ENCODE results near the gene PPIA.
A peak's percentile ranks its signal among the peaks of the same experiment; 100 is the strongest.

Gene PPIA

DNA sequence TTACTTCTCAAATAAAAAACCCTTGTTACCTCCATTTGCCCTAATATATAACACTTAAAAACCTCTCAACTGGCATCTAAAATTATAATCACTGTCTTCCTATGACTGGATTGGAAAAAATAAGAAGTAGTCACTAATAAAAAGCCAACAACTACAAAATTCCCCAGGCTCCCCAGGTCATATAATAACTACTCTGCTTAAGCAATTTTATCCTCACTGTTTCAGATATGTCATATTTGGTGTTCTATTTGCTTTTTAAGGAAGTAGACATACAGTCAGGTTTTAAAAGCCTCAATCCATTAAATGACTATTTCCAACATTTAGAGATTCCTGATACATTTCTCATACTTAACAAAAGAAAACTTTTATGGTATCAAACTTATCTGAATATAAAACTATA, 49.0 kb downstream of the PPIA start:
- TF ChIP-seq, protein P1, sequence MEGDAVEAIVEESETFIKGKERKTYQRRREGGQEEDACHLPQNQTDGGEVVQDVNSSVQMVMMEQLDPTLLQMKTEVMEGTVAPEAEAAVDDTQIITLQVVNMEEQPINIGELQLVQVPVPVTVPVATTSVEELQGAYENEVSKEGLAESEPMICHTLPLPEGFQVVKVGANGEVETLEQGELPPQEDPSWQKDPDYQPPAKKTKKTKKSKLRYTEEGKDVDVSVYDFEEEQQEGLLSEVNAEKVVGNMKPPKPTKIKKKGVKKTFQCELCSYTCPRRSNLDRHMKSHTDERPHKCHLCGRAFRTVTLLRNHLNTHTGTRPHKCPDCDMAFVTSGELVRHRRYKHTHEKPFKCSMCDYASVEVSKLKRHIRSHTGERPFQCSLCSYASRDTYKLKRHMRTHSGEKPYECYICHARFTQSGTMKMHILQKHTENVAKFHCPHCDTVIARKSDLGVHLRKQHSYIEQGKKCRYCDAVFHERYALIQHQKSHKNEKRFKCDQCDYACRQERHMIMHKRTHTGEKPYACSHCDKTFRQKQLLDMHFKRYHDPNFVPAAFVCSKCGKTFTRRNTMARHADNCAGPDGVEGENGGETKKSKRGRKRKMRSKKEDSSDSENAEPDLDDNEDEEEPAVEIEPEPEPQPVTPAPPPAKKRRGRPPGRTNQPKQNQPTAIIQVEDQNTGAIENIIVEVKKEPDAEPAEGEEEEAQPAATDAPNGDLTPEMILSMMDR (IDR thresholded peaks at IDR 0.05; ENCODE audit: low read depth, low read length), result no peak
- H3K4me3 ChIP-seq (ENCODE audit: low read depth, low read length), result no peak overlapping the region

DNA sequence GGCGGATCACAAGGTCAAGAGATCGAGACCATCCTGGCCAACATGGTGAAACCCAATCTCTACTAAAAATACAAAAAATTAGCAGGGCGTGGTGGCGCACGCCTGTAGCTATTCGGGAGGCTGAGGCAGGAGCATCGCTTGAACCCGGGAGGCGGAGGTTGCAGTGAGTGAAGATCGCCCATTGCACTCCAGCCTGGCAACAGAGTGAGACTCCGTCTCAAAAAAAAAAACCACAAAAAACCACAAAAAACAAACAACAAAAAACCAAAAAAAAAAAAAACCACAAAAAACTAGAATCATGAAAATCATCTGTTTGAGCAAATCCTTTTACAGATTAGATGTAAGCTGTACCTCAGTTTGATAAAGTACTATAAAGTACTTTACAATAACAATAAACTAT, 49.9 kb downstream of the PPIA start:
- peak overlapping the region; percentile 81 for H3K4me3 ChIP-seq (ENCODE audit: low read depth, low read length)

DNA sequence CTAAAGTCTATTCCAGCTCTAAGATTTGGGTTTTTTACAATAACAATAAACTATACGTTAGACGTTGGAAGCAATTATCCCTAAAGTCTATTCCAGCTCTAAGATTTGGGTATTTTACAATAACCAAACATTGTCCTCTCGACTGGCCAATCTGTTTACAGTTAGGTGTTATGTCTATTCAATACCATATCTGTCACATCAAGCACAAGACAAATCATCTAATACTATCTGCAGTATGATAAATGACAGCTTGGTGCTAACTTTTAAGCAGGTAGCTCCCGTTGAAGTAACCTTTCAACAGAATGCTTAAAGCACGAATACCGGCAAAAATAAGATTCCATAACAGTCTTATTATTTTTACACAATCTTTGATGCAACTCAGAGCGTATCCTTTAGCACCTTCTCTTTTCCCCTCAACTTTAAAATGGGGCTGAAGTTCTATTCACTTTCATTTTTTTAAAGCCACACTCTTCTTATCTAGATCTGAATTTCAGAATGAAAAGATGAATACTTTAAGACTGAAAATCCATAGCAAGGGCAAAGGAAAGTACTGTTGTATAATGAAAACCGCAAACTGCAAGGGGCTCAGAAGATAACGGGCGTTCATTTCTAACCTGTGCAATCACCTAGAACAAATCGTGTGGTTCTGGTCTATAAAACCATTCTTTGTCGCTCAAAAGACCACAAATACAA, 50.5 kb downstream of the PPIA start:
- H3K4me3 ChIP-seq (ENCODE audit: low read depth, low read length), result peak overlapping the region; percentile 81
- TF ChIP-seq, protein P1 (IDR thresholded peaks at IDR 0.05; ENCODE audit: low read depth, low read length), result no peak

DNA sequence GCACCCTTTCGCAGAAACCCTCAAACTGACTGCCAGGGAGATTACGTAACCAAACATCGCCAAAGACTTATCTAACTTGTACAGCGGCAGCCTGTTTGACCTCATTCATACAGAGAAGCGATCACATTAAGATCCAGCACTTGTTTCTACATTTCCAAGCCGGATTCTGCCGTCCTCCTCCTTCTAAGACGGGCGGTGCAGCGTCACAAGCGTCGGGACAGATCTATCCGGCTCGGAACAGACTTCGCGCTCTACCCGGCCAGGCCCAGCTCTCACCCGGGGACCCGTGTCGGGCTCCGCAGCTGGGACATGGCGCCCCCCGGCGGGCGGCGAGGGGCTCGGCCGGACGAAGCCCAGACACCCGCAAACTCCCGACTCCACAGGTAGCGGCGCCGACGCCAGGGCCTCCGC, 51.0 kb downstream of the PPIA start:
- TF ChIP-seq, protein P1 (IDR thresholded peaks at IDR 0.05; ENCODE audit: low read depth, low read length), result peak; percentile 73
- H3K4me3 ChIP-seq (ENCODE audit: low read depth, low read length), result peak overlapping the region; percentile 81

DNA sequence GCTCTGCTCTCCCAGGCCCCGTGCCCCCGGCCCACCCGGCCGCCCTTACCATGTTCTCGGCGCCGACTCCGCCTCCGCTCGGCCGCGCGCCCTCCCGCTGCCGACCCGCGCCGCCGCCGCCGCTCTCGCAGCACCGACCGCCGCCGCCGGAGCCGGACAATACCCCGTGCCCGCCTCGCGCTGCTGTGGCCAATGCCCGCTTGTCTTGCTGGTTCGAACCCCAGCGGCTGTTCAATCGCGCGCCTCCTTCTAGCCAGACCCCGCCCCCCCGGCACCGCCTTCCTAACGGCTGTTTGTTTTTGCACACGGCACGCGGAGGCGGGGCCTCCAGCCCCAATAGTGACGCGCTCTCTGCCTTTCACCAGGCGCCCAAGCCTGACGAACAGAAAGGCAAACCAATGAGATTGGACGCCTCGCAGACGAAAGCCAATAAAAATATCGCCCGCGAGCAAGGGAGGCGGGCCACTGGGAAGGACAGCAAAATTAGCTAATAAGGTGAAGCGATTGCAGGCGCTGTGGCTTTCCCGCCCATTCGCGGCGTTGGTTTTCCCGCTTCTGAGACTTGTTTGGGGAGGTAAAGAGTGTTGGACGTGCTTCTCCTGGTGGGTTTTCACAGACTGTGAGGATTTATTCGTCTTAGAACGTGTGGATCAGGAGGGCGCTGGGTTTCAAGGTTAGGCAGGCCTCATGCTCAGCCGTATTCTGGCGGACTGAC, 51.6 kb downstream of the PPIA start, which contains the start of gene H2AZ2:
Gene H2AZ2, minus strand, starts transcription at position 168 of the 715 bp plus-strand sequence. Its CDS starts 116 bp downstream, at position 52.
- H3K4me3 ChIP-seq (ENCODE audit: low read depth, low read length), result peak within 1 kb of the TSS; percentile 81
- TF ChIP-seq, protein P1 (IDR thresholded peaks at IDR 0.05; ENCODE audit: low read depth, low read length), result no peak

DNA sequence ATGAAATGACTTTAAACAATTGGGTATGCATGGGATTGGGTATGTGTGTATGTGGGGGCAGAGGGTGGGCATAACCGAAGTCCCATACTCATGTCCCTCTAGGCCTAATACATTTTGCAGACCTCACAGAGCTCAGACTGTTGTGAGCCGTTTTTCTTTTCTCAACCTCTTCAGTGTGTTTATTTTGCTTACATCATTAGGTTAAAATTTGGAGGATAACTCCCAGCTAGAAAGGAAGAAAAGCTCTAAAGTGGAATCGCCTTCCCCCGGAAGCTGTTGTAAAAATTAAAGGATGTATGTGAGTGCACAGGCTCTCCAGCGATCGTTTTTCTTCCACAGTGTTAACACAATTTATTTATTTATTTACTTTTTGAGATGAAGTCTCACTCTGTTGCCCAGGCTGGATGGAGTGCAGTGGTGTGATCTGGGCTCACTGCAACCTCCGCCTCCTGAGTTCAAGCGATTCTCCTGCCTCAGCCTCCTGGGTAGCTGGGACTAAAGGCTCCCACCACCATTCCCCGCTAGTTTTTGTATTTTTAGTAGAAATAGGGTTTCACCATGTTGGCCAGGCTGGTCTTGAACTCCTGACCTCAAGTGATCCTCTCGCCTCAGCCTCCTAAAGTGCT, 52.9 kb downstream of the PPIA start:
- TF ChIP-seq, protein P1 (IDR thresholded peaks at IDR 0.05; ENCODE audit: low read depth, low read length), result no peak
- H3K4me3 ChIP-seq (ENCODE audit: low read depth, low read length), result no peak overlapping the region; the same call in 1 of the 2 replicates

DNA sequence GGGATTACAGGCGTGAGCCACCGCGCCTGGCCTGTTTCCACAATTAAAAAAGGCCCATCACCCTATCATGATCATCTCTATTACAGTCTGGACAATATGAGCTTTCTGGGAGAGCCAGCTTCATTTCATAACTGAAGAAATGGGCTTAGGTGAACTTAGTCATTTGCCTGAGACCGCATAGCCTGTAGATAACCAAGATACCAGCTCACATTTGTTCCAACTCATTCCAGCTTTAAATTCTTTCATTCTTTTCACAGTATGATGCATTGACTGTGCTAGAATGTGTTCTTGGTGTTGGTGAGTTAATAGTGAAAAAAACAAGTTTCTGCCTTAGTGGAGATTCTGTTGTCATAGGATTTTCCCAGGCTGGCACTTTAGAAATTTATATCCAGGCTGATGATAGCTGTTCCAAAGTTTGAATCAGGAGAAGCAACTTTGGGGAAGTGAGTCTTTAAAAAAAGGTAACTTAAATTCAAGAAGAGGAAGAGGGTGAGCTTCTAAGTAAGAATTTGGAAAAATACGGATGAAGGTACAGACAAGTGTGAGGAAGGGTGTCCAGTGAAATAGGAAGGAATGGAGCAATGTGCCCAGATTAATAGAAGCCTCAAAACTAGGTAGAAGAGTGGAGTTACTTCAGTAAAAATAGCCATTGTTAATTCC, 53.5 kb downstream of the PPIA start:
- TF ChIP-seq, protein P1 (IDR thresholded peaks at IDR 0.05; ENCODE audit: low read depth, low read length), result no peak
- H3K4me3 ChIP-seq (ENCODE audit: low read depth, low read length), result no peak overlapping the region

Measured in WI38 (cell line).